D341Med (cell line): ENCODE measurements around the gene IDH1.
"Not testable (repeated sequence)": the region's sequence is repeated elsewhere in the genome, so short reads cannot be mapped to it uniquely, and the experiment has no call there.

Experiments
- DNase-seq: peaks from one replicate; pipeline ENCODE4 v3.0.0; 2012; ENCODE audit warnings: low spot score

Gene IDH1

GRCh38 chr2:208221873-208222272 is 33.0 kb downstream of the IDH1 start:
- not testable (repeated sequence) for DNase-seq

GRCh38 chr2:208210688-208211451 is 44.0 kb downstream of the IDH1 start:
- DNase-seq, result no peak

GRCh38 chr2:208208335-208209085 is 46.4 kb downstream of the IDH1 start:
- no peak for DNase-seq

- DNase-seq, result no peak
Measured at GRCh38 chr2:208207769-208208168, 47.1 kb downstream of the IDH1 start.

GRCh38 chr2:208204166-208204565 is 50.7 kb downstream of the IDH1 start:
- no peak for DNase-seq

- DNase-seq, result no peak
Measured at GRCh38 chr2:208195531-208195930, 59.3 kb downstream of the IDH1 start.

GRCh38 chr2:208192611-208193236 is 62.1 kb downstream of the IDH1 start:
- DNase-seq, result no peak

- DNase-seq, result no peak
Measured at GRCh38 chr2:208189810-208190503, 64.9 kb downstream of the IDH1 start, which contains the start of gene C2orf80. C2orf80 (minus strand) TSS chr2:208190030; CDS start chr2:208186986, 3,044 bp downstream.

- no peak for DNase-seq
Measured at GRCh38 chr2:208189069-208189809, 65.6 kb downstream of the IDH1 start.

- no peak for DNase-seq
Measured at GRCh38 chr2:208186893-208187292, 68.0 kb downstream of the IDH1 start.

GRCh38 chr2:208186465-208186864 is 68.4 kb downstream of the IDH1 start:
- no peak for DNase-seq
